ENCODE results near the gene GDPD5. TPM values are rescaled to one million over a fixed set of nuclear protein-coding genes. Genes with fewer than 3 reads are reported as not detected.
A peak's percentile ranks its signal among the peaks of the same experiment; 100 is the strongest.

Gene GDPD5
- total RNA-seq, 1 experiment from 2014 or later = 15.2 TPM

DNA sequence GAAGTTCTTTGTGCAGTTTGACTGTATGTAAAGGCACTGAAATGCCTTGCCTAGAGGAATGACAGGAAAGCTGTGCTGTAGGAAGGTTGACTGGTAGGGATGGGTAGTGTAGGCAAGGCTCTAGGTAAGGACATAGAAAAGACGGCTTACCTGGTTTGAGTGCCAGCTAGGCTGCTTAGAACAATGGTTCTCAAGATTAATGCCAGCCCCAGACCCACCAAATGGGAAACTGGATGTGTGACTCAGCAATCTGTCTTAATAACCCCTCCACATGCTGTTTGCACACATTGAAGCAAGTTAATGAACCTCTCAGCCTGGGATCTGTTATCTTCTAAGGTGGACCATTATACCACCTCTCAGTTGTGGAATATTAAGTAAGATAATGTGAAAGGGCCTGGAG lies 122.7 kb downstream of the GDPD5 start:
- no peaks in the 10 kb centered on the region for H3K9me3 ChIP-seq
- peak overlapping the region; percentile 82 for H3K4me3 ChIP-seq
- H3K36me3 ChIP-seq = peaks cover 85% of the 10 kb centered on the region
- H3K27me3 ChIP-seq = no peaks in the 10 kb centered on the region
- DNase-seq = no peak

DNA sequence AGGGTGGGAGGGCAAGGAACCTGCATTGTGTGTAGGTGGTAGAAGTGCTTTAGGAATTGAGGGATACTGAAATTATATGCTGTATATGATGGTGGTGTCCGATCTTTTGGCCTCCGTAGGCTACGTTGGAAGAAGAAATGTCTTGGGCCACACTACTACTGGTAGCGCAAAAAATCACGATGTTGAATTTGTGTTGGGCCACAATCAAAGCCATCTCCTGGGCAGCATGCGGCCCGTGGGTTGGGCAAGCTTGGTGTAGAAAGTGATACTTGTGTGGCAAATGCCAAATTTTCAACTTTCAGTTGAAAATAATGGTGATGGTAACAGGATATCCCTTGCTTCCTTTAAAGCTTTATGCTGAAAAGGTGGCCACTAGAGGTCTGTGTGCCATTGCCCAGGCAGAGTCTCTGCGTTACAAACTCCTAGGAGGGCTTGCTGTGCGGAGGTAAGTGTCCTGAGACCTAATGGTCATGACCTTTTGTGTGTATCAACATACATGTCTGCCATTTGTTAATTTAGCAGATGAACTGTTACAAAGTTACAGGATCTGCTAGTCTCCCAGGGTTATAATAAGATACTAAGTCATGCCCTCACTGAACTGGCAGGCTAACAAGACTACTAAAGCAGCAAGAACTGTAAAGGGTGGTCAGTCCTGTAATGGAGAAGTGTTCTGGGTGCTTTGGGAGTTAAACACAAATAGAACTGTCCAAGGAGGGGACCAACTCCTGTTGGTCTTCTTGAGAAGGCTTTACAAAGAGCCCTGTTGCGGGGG lies 123.6 kb downstream of the GDPD5 start:
- Histone ChIP-seq H3K36me3 (peaks cover 77% of the 10 kb centered on the region), H3K4me3 (peak overlapping the region; percentile 82)

DNA sequence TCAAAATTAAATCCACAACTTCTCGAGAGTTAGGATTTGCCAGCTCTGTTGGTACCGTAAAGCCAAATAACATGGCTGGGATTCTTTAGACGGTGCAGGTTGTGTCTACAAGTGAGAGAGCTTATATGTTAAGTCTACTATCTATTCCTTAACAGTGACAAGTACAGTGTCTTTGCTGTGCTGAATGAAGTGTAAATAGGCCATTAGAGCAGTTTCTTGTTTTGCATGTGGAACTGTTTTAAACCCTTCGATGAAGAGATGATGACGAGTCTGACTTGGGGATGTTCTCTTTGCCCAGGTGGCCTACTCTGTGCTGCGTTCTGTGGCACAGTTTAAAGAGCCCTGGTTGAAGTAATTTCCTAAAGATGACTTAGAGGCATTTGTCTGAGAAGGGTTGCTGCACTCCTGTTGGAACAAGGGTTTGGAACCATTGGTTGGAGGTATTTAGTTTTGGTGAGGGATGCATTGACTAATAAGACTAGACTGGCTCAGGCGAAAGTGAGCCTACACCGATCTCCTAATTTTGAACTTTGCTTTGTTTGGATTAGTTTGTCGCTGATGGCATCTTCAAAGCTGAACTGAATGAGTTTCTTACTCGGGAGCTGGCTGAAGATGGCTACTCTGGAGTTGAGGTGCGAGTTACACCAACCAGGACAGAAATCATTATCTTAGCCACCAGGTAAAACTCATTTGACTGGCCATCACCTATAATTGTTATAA lies 125.4 kb downstream of the GDPD5 start:
- H3K36me3 ChIP-seq = peaks cover 58% of the 10 kb centered on the region
- no peak for DNase-seq
- no peaks in the 10 kb centered on the region for H3K27me3 ChIP-seq
- peak overlapping the region; percentile 82 for H3K4me3 ChIP-seq
- H3K9me3 ChIP-seq = no peaks in the 10 kb centered on the region

More for the DNA sequence above, 123.6 kb downstream of the GDPD5 start:
- Histone ChIP-seq H3K27me3 (no peaks in the 10 kb centered on the region), H3K9me3 (no peaks in the 10 kb centered on the region)
- DNase-seq = no peak

DNA sequence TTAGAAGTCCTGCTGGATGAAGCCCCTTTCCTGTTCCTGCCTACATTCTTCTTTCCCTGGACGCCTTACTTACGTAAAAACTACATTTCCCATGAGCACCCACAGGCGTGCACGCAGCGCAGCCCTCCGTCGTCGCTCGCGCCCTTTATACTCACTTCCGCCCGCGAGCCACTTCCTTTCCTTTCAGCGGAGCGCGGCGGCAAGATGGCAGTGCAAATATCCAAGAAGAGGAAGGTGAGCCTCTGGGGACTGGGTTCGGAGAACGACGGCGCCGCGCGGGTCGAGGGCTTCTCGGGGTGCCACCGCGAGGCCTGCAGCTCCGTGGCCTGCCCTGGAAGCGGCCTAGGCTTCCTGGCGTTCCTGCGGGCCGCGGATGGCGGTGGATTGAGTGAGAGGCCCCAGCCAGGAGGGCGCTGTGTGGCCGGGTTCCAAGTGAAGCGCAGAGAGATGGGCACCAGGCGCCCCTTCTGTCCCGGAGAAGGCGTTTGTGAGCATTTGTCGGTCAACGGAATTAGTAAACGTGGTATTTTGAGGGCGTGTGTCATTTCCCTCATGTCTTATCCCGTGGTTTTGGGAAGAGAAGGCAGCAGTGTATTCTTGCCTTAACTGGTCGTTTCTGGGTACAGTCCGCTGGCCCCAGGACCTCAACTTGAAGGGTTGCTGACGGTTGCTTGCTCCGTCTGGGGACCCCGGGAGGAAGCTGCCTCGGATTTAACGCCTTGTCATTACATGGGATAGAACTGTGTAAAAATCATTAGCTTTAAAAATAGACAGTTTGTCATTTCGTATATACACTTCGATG lies 126.2 kb downstream of the GDPD5 start, which contains the start of gene RPS3:
TSS of gene RPS3 (plus strand) at position 175 of the 802 bp plus-strand sequence. CDS start at position 205, 30 bp downstream.
- H3K4me3 ChIP-seq = peak within 1 kb of the TSS; percentile 82
- peaks cover 50% of the 10 kb centered on the region for H3K36me3 ChIP-seq
- H3K27me3 ChIP-seq = no peaks in the 10 kb centered on the region
- no peaks in the 10 kb centered on the region for H3K9me3 ChIP-seq
- peak; percentile 90 for DNase-seq

DNA sequence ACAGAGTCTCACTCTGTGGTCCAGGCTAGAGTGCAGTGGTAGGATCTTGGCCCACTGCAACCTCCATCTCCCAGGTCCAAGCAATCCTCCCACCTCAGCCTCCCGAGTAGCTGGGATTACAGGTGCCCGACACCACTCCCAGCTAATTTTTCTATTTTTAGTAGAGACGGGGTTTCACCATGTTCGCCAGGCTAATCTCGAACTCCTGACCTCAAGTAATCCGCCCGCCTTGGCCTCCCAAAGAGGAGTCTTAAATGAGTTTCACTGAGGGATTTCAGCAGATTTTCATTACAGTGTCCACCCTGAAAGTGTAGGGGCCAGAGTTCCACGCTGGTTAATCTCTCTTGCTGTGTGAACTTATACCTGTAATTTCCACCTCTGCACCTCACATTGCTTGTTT lies 126.8 kb downstream of the GDPD5 start:
- Histone ChIP-seq H3K27me3 (no peaks in the 10 kb centered on the region), H3K9me3 (no peaks in the 10 kb centered on the region), H3K4me3 (peak overlapping the region; percentile 82), H3K36me3 (peaks cover 44% of the 10 kb centered on the region)
- no peak for DNase-seq

DNA sequence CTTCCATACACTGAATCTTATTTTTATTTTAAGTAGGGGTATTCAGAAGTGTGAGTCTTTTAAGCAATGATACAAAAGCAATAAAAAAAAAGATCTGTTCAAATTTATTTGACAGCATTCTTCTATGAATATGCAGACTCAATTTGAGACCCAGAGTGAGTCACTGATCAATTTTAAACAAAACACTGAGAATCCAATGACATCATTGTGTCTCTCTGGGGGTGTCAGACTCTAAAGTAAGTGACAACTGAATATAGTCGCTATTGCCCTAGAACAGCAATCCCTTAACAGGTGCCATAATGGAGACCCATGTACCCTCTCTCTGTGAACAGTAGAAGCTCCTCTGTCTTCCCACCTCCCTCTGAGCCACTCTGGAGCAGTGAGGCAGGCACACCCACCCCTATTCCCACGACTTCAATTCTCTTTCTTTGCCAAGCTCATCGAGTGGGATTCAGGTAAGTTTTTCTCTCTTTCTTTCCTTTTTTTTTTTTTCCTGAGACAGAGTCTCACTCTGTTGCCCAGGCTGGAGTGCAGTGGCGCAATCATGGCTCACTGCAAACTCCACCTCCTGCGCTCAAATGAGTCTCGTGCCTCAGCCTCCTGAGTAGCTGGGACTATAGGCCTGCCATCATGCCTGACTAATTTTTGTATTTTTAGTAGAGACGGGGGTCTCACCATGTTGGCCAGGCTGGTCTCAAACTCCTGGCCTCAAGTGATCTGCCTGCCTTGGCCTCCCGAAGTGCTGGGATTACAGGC lies 131.5 kb downstream of the GDPD5 start:
- no peak for DNase-seq
- Histone ChIP-seq H3K4me3 (no peak overlapping the region), H3K9me3 (no peaks in the 10 kb centered on the region), H3K36me3 (no peaks in the 10 kb centered on the region), H3K27me3 (no peaks in the 10 kb centered on the region)

DNA sequence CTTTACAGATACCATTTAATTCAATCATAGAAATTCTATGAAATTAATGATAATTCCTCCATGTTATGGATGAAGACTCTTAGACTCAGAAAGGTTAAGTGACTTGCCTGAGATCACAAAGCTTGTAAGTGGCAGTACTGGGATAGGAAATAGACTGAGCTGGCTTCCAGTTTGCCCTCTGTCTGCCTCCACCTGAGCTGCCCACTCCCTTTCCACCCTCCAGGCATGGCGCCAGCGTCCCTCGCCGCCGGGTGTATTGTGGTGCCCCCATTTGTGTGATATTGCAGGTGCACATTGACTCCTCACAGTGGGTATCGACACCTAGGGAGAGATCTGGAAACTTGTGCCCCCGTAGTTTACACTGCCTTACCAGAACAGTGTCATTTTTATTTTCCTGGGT lies 135.8 kb downstream of the GDPD5 start:
- Histone ChIP-seq H3K4me3 (no peak overlapping the region), H3K9me3 (no peaks in the 10 kb centered on the region), H3K27me3 (no peaks in the 10 kb centered on the region), H3K36me3 (no peaks in the 10 kb centered on the region)
- DNase-seq = no peak

DNA sequence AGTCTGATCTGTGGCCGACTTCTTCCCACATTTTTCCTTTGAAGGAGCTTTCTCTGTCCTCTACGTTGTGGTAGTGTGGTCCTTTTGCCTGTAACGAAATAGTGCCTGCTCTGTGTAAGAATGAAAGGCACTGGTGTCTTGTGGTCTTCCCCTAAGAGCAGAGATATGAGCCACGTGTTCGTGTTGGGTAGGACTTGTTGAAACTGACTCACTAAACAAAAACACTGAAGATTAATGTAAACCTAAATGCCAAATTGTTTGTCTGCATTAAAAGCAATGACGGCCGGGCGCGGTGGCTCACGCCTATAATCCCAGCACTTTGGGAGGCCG lies 136.5 kb downstream of the GDPD5 start:
- Histone ChIP-seq H3K9me3 (no peaks in the 10 kb centered on the region), H3K27me3 (no peaks in the 10 kb centered on the region), H3K4me3 (no peak overlapping the region), H3K36me3 (no peaks in the 10 kb centered on the region)
- DNase-seq = no peak

DNA sequence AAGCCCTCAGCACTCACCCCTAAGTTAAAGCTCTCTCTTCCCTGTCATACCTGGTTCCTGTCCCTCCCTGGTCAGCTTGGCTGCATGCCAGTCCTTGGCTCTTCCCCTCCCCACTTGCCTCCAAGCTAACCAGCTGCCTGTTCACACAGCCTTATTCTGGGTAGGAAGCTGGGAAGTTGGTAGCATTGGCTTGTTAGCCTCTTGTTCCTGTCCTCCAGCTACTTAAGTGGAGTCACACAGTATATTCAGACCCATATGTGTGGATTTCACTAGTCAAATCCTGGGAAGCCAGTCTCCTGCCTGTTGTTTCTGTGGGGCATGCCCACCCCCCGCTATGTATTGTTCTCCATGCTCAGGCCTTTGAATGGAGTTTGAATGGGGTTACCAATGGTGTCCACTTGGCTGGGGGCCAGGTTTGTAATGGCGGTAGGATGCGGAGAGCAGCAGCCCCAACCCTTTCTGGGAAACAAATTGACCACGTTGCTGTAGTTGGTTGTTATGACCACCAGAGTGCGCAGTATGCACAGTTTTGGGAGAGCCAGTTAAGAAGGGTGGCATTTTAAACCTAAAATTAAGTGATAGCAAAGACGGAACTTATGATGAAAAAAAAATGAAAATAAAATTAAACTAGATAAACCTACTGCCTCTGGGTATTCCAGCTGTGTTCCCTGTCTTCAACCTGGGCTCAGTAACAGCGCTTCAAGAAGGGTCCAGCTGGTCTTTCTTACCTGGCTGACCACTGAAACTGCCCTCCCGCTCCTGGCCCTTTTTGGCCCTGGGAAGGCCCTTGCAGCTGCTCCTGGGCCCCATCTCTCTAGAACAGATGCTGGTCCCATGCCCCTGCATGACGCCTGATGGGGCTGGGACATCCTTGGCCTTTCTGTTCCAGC lies 137.1 kb downstream of the GDPD5 start:
- peak; percentile 56 for DNase-seq
- no peaks in the 10 kb centered on the region for H3K36me3 ChIP-seq
- no peaks in the 10 kb centered on the region for H3K9me3 ChIP-seq
- no peak overlapping the region for H3K4me3 ChIP-seq
- no peaks in the 10 kb centered on the region for H3K27me3 ChIP-seq

DNA sequence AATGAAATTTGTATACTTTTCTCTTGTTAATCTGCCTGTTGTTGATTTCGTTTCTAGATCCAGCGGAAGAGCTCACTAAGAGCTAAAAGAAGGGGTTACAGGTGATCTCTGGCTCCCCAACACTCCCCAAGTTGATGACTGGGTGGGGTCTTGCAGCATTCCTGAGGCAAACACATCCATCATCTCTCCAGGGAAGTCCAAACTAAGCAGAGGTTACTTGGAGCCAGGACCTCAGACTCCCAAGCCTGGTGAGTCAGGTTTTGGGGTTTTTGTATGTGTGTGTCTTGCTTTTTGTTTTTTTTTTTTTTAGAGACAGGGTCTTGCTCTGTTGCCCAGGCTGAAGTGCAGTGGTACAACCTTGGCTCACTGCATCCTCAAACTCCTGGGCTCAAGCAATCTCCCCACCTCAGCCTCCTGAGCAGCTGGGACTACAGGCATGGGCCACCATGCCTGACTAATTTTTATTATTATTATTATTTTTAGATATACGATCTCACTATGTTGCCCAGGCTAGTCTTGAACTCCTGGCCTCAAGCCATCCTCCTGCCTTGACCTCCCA lies 137.9 kb downstream of the GDPD5 start:
- H3K36me3 ChIP-seq = no peaks in the 10 kb centered on the region
- no peak for DNase-seq
- no peak overlapping the region for H3K4me3 ChIP-seq
- H3K9me3 ChIP-seq = no peaks in the 10 kb centered on the region
- no peaks in the 10 kb centered on the region for H3K27me3 ChIP-seq

DNA sequence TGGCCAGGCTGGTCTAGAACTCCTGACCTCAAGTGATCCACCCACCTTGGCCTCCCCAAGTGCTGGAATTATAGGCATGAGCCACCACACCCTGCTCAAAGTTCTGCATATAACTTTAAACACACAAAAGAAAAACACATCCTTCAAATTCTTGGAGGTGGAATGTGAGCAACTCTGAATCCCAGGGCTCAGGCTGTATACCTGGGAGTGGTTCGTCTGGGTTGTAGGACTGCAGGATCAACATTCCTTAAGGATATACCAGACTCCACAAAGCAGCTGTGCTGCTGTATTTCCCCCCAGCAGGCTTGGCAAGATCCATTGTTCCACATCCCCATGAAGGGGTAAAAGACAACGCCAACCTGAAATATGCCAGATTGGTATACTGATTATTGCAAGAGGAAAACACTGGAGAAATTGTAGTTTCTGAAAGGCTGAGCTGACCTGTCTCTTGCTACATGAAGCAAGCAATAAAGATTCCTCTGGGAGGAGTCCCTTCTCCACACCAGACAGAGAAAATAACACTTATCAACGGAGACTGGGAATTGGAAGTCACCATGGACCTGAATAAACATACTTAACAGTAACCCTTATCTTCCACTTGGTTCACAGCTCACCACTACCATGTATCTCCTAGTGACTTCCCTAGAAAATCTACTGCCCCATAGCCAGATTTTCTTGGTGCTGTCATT lies 138.7 kb downstream of the GDPD5 start:
- no peak for DNase-seq
- Histone ChIP-seq H3K4me3 (no peak overlapping the region), H3K9me3 (no peaks in the 10 kb centered on the region), H3K27me3 (no peaks in the 10 kb centered on the region), H3K36me3 (no peaks in the 10 kb centered on the region)

Other genes starting within 250 kb of the GDPD5 start
- gene ARRB1, start 174.3 kb downstream of the GDPD5 start, total RNA-seq (2014; rRNA removed; shearing (Covaris generic); ENCODE audit: low replicate concordance) = 8.0 and 17.2 TPM in 2 replicates
- gene RPS3, start 126.4 kb downstream of the GDPD5 start, total RNA-seq (2014; rRNA removed; shearing (Covaris generic); ENCODE audit: low replicate concordance) = 2,205 and 3,444 TPM in 2 replicates
- 0.12 and 3.9 TPM in 2 replicates for gene KLHL35, start 92.7 kb downstream of the GDPD5 start, total RNA-seq (2014; rRNA removed; shearing (Covaris generic); ENCODE audit: low replicate concordance)
- 1,157 and 1,275 TPM in 2 replicates for gene SERPINH1, start 36.3 kb upstream of the GDPD5 start, total RNA-seq (2014; rRNA removed; shearing (Covaris generic); ENCODE audit: low replicate concordance)
- gene MAP6, start 143.1 kb upstream of the GDPD5 start, total RNA-seq (2014; rRNA removed; shearing (Covaris generic); ENCODE audit: low replicate concordance) = not detected in 2 replicates
- gene MOGAT2, start 191.9 kb upstream of the GDPD5 start, total RNA-seq (2014; rRNA removed; shearing (Covaris generic); ENCODE audit: low replicate concordance) = not detected in 2 replicates
- gene DGAT2, start 242.8 kb upstream of the GDPD5 start, total RNA-seq (2014; rRNA removed; shearing (Covaris generic); ENCODE audit: low replicate concordance) = 8.6 and 10.3 TPM in 2 replicates